HL-60 (cell line): ENCODE results near the gene SPRR2B.

ENCODE experiments used
- CTCF ChIP-seq: IDR thresholded peaks from one replicate; pipeline ENCODE4 v1.5.1; 2011; ENCODE audit warnings: low read length, control low read depth, inconsistent platforms; ENCODE audit not compliant: insufficient read depth
- POLR2AphosphoS5 ChIP-seq: IDR thresholded peaks from 2 replicates; pipeline ENCODE4 v1.6.1; 2012; ENCODE audit warnings: low read depth
- REST ChIP-seq: IDR thresholded peaks from 2 replicates; pipeline ENCODE4 v1.6.1; 2012; ENCODE audit warnings: low read depth; ENCODE audit not compliant: insufficient replicate concordance

GRCh38 chr1:153071511-153071910, at the start of gene SPRR2B:
- no peak for TF ChIP-seq CTCF
- no peak for TF ChIP-seq POLR2AphosphoS5
- TF ChIP-seq REST: no peak
